RWPE2 (cell line): ENCODE data around the gene PLPP3.

ENCODE experiments used
- ATAC-seq: fragments of 200-7000 bp; cut with Tn5 transposase; 3 replicates; pipeline ENCODE4 v1.9.1; 2021; ENCODE audit warnings: low read depth
- DNase-seq: peaks from one replicate; pipeline ENCODE4 v3.0.0-alpha.2; 2020; ENCODE audit warnings: low spot score
- H3K27ac ChIP-seq: fragments of 450-650 bp; 2 replicates; pipeline ENCODE4 v1.5.1; 2017; ENCODE audit warnings: mild to moderate bottlenecking; ENCODE audit not compliant: poor library complexity, severe bottlenecking
- H3K27me3 ChIP-seq: fragments of 250-450 bp; sonication (Bioruptor Pico); 2 replicates; pipeline ENCODE4 v1.5.1; 2021; ENCODE audit warnings: mild to moderate bottlenecking, moderate library complexity; ENCODE audit not compliant: insufficient read depth, poor library complexity, severe bottlenecking
- H3K36me3 ChIP-seq: fragments of 250-450 bp; sonication (Bioruptor Pico); 2 replicates; pipeline ENCODE4 v1.5.1; 2020; ENCODE audit warnings: low read depth, mild to moderate bottlenecking, moderate library complexity
- H3K4me1 ChIP-seq: fragments of 250-450 bp; sonication (Bioruptor Pico); 2 replicates; pipeline ENCODE4 v1.5.1; 2021; ENCODE audit warnings: mild to moderate bottlenecking, moderate library complexity; ENCODE audit not compliant: insufficient read depth, poor library complexity, severe bottlenecking
- H3K4me3 ChIP-seq: fragments of 250-450 bp; sonication (Bioruptor Pico); 2 replicates; pipeline ENCODE4 v1.5.1; 2021; ENCODE audit warnings: mild to moderate bottlenecking, moderate library complexity; ENCODE audit not compliant: severe bottlenecking
- H3K9me3 ChIP-seq: fragments of 250-450 bp; sonication (Bioruptor Pico); 2 replicates; pipeline ENCODE4 v1.5.1; 2021; ENCODE audit warnings: mild to moderate bottlenecking, moderate library complexity; ENCODE audit not compliant: severe bottlenecking
- TF ChIP-seq, protein P1 (sequence below): fragments of 450-650 bp; IDR thresholded peaks from one replicate; pipeline ENCODE4 v1.5.1; 2017; ENCODE audit warnings: mild to moderate bottlenecking, moderate library complexity; ENCODE audit not compliant: poor library complexity, severe bottlenecking

PLPP3 gene

DNA sequence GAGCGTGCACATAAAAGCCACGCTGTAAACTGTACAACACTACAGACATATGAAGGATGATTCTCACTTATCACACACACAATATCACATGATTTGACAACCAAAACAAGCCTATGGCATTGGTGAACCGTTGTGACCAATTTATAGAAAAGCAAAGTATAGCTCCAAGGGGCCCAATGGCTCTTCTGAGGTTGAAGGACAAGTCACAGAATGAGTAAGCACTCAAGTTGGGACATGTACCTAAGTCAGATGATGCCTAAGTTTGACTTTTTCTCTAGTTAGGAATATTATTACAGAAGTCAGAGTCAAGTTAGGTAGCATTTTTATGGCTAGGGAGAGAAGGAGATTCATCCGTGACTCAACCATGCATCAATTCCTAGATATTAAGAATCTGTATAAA, 45.7 kb downstream of the PLPP3 start:
- H3K4me3 ChIP-seq, result no peak overlapping the region
- no peaks in the 10 kb centered on the region for H3K27me3 ChIP-seq
- ATAC-seq, result peak; percentile 80
- H3K27ac ChIP-seq, result no peak overlapping the region
- no peak for DNase-seq
- no peaks in the 10 kb centered on the region for H3K36me3 ChIP-seq
- H3K9me3 ChIP-seq, result no peaks in the 10 kb centered on the region
- H3K4me1 ChIP-seq, result peaks cover 7% of the 10 kb centered on the region
- TF ChIP-seq, protein P1, sequence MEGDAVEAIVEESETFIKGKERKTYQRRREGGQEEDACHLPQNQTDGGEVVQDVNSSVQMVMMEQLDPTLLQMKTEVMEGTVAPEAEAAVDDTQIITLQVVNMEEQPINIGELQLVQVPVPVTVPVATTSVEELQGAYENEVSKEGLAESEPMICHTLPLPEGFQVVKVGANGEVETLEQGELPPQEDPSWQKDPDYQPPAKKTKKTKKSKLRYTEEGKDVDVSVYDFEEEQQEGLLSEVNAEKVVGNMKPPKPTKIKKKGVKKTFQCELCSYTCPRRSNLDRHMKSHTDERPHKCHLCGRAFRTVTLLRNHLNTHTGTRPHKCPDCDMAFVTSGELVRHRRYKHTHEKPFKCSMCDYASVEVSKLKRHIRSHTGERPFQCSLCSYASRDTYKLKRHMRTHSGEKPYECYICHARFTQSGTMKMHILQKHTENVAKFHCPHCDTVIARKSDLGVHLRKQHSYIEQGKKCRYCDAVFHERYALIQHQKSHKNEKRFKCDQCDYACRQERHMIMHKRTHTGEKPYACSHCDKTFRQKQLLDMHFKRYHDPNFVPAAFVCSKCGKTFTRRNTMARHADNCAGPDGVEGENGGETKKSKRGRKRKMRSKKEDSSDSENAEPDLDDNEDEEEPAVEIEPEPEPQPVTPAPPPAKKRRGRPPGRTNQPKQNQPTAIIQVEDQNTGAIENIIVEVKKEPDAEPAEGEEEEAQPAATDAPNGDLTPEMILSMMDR, result no peak

DNA sequence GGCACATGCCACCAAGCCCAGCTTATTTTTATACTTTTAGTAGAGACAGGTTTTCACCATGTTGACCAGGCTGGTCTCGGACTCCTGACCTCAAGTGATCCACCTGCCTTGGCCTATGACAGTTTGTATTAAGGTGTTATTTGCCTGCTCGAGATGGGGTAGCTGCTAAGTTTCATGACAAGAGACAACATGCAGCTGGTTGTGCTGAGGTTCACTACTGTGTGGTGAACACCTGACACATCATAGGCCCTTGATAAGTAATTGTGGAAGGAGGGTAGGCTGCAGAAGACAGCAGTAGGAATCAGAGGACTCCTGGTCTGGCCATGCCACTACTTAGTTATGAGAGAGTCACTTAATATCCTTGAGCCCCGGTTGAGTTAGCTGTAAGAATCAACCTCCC, 46.2 kb downstream of the PLPP3 start:
- DNase-seq (no peak), ATAC-seq (no peak)
- Histone ChIP-seq H3K27ac (no peak overlapping the region), H3K4me3 (no peak overlapping the region), H3K27me3 (no peaks in the 10 kb centered on the region), H3K9me3 (no peaks in the 10 kb centered on the region), H3K4me1 (peaks cover 7% of the 10 kb centered on the region), H3K36me3 (no peaks in the 10 kb centered on the region)
- TF ChIP-seq, protein P1, result no peak

DNA sequence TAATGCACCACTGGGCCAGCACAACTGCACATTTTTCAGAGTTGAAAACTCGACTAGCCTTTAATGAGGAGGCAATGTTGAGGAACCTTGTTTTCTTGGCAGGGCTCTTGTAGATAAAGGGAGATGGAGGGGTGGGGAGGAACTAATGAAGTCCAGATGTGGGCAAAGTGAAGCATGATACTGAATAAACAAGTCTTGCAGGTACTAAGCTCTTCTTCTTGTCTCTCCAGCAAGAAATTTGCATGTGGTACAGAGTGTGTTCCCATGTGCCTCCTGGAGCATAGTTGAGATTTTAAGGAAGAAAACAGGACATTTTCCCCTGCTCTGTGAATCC, 47.0 kb downstream of the PLPP3 start:
- Histone ChIP-seq H3K36me3 (no peaks in the 10 kb centered on the region), H3K27ac (no peak overlapping the region), H3K4me1 (peaks cover 7% of the 10 kb centered on the region), H3K9me3 (no peaks in the 10 kb centered on the region), H3K27me3 (no peaks in the 10 kb centered on the region), H3K4me3 (no peak overlapping the region)
- no peak for DNase-seq
- TF ChIP-seq, protein P1, result no peak
- no peak for ATAC-seq

DNA sequence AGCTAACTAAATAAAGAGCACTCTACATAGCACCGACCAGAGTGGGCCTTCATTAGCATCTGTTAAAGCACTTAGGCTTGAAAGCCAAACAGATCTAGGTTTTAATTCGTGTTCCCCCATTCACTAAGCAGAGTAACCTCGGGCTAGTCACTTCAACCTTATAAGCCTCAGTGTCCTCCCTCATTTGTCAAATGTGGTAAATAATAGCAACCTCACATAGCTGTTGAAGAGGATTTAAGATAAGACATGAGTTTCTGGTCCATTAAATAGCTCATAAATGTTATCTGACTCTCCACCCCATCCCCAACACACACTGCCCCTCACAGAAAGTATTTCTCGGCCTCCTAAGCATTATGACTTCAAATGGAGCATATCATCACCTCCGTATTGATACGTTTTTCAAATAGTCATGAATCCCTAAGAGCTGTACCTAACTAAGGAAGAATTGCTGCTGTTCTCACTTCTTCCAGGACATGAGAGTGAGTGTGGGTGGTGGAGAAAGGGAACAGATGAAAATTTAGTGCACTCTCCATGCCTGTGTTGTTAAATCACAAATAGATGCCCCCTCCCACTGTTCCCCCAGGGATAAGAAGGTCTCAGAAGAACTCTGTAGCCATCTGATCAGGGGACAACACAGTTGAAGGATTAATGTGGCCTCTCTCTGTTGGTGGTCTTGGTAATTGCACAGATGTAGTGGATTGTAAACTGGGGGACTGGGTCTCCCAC, 47.6 kb downstream of the PLPP3 start:
- Histone ChIP-seq H3K4me3 (no peak overlapping the region), H3K27me3 (no peaks in the 10 kb centered on the region), H3K27ac (no peak overlapping the region), H3K9me3 (no peaks in the 10 kb centered on the region), H3K4me1 (peaks cover 10% of the 10 kb centered on the region), H3K36me3 (no peaks in the 10 kb centered on the region)
- TF ChIP-seq, protein P1, result no peak
- DNase-seq (no peak), ATAC-seq (no peak)

DNA sequence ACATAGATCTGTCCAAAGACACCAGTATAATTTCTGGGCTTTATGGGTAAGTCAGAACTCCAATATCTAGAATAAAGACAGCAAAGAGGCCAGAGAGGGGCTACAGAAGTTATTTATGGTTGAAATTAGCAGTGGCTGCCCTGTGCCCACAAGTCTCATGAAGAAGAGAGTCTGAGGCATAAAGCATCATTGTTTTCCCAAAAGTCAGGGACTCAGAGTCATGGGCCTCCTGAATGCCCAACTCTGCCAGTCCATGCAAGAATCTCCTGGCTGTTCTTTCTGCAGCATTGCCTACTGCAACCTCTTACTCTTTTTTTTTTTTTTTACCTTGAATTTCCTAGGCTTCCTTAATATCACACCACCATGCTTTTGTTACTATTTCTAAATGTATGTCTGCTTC, 49.6 kb downstream of the PLPP3 start:
- H3K27me3 ChIP-seq, result no peaks in the 10 kb centered on the region
- no peak overlapping the region for H3K4me3 ChIP-seq
- no peak overlapping the region for H3K27ac ChIP-seq
- no peak for ATAC-seq
- no peaks in the 10 kb centered on the region for H3K36me3 ChIP-seq
- no peaks in the 10 kb centered on the region for H3K9me3 ChIP-seq
- peaks cover 10% of the 10 kb centered on the region for H3K4me1 ChIP-seq
- DNase-seq, result no peak
- TF ChIP-seq, protein P1, result no peak
